Activated B cell treated with CpG ODN at 0.5 μM for 24 hours (primary cell): ENCODE results near the gene DLGAP4. TPM values are rescaled to one million over a fixed set of nuclear protein-coding genes. Genes with fewer than 3 reads are reported as not detected.

Source experiments
- ATAC-seq: fragments of 200-7000 bp; cut with Tn5 transposase; one replicate; pipeline ENCODE4 v1.10.0; 2021; ENCODE audit warnings: low read depth, mild to moderate bottlenecking, moderate library complexity
- CTCF ChIA-PET: fragments of 350-600 bp; sonication (Branson Sonifier 250); formaldehyde crosslinking; loops from one replicate; lab custom pipeline; 2021; ENCODE audit warnings: antibody characterized with exemption; lab: Charles Lee
- POLR2A ChIA-PET: fragments of 350-600 bp; sonication (Branson Sonifier 250); formaldehyde crosslinking; loops from one replicate; lab custom pipeline; 2021; ENCODE audit warnings: antibody characterized with exemption; lab: Charles Lee
- DNase-seq: peaks from one replicate; pipeline ENCODE4 v3.0.0; 2022
- H3K27ac Mint-ChIP-seq: one replicate; pipeline ENCODE4 v1.8.0; 2020; ENCODE audit warnings: mixed read lengths
- H3K27me3 Mint-ChIP-seq: one replicate; pipeline ENCODE4 v1.8.0; 2021; ENCODE audit warnings: mixed read lengths
- H3K36me3 Mint-ChIP-seq: one replicate; pipeline ENCODE4 v1.8.0; 2021; ENCODE audit warnings: low read depth, mixed read lengths
- H3K4me1 Mint-ChIP-seq: one replicate; pipeline ENCODE4 v1.8.0; 2021; ENCODE audit warnings: mixed read lengths
- H3K4me3 Mint-ChIP-seq: one replicate; pipeline ENCODE4 v1.8.0; 2020; ENCODE audit warnings: mild to moderate bottlenecking, mixed read lengths
- H3K9me3 Mint-ChIP-seq: one replicate; pipeline ENCODE4 v1.8.0; 2020; ENCODE audit warnings: mixed read lengths
- CTCF ChIP-seq: fragments of 200-600 bp; IDR thresholded peaks from one replicate; pipeline ENCODE4 v1.8.0; 2022; ENCODE audit warnings: antibody characterized with exemption, mild to moderate bottlenecking
- intact Hi-C: fragments of 100-400 bp; cut with micrococcal nuclease; formaldehyde crosslinking; loops from one replicate; pipeline ENCODE4 v1.15.1; 2024
- total RNA-seq: library from RNA; stranded (reverse); gene quantifications from 2 replicates; pipeline ENCODE4 v1.2.3, GENCODE V29; 2022

The DLGAP4 gene
- total RNA-seq, 1 donor from 2014 or later: 38.7 TPM

GRCh38 chr20:36384022-36384619, 78.0 kb downstream of the DLGAP4 start:
- no peak for ATAC-seq
- Mint-ChIP-seq H3K36me3 (no peaks in the 10 kb centered on the region), H3K27me3 (peaks cover 12% of the 10 kb centered on the region), H3K4me1 (no peaks in the 10 kb centered on the region), H3K4me3 (no peak overlapping the region), H3K9me3 (no peaks in the 10 kb centered on the region), H3K27ac (no peak overlapping the region)
- TF ChIP-seq CTCF: no peak
- DNase-seq: no peak
- ChIA-PET POLR2A (no interaction called here), CTCF (no interaction called here)
- intact Hi-C loops: no loop called here

GRCh38 chr20:36385503-36385902, 79.4 kb downstream of the DLGAP4 start:
- H3K36me3 Mint-ChIP-seq: no peaks in the 10 kb centered on the region
- ATAC-seq: no peak
- no peaks in the 10 kb centered on the region for H3K9me3 Mint-ChIP-seq
- DNase-seq: no peak
- intact Hi-C loops: no loop called here
- no peak overlapping the region for H3K27ac Mint-ChIP-seq
- H3K4me1 Mint-ChIP-seq: no peaks in the 10 kb centered on the region
- peaks cover 8% of the 10 kb centered on the region for H3K27me3 Mint-ChIP-seq
- H3K4me3 Mint-ChIP-seq: no peak overlapping the region
- ChIA-PET POLR2A (no interaction called here), CTCF (no interaction called here)
- no peak for TF ChIP-seq CTCF

GRCh38 chr20:36386236-36386635, 80.1 kb downstream of the DLGAP4 start:
- no peak for ATAC-seq
- CTCF ChIA-PET: no interaction called here

GRCh38 chr20:36390269-36390668, 84.1 kb downstream of the DLGAP4 start:
- POLR2A ChIA-PET: no interaction called here

More at GRCh38 chr20:36386236-36386635, 80.1 kb downstream of the DLGAP4 start:
- Mint-ChIP-seq H3K27me3 (peaks cover 9% of the 10 kb centered on the region), H3K4me3 (no peak overlapping the region), H3K4me1 (no peaks in the 10 kb centered on the region), H3K36me3 (no peaks in the 10 kb centered on the region), H3K27ac (no peak overlapping the region), H3K9me3 (no peaks in the 10 kb centered on the region)
- DNase-seq: no peak
- POLR2A ChIA-PET: no interaction called here
- intact Hi-C loops: no loop called here
- no peak for TF ChIP-seq CTCF

More at GRCh38 chr20:36390269-36390668, 84.1 kb downstream of the DLGAP4 start:
- CTCF ChIA-PET: interaction anchor here (1.5 kb wide), 1 partner anchor 188 kb away, joined by 3 read pairs; no protein-coding TSS in a partner anchor
- H3K36me3 Mint-ChIP-seq: no peaks in the 10 kb centered on the region
- H3K27ac Mint-ChIP-seq: no peak overlapping the region
- no peak overlapping the region for H3K4me3 Mint-ChIP-seq
- H3K27me3 Mint-ChIP-seq: peaks cover 11% of the 10 kb centered on the region
- intact Hi-C loops: no loop called here
- TF ChIP-seq CTCF: no peak
- no peaks in the 10 kb centered on the region for H3K4me1 Mint-ChIP-seq
- DNase-seq (no peak), ATAC-seq (no peak)
- H3K9me3 Mint-ChIP-seq: no peaks in the 10 kb centered on the region
